Left hindlimb (tissue), 1 donor: ENCODE results near the gene HS2ST1.
"Not testable (repeated sequence)": the region's sequence is repeated elsewhere in the genome, so short reads cannot be mapped to it uniquely, and the experiment has no call there.

Experiments used
- DNase-seq: peaks from one replicate; pipeline ENCODE4 v3.0.0-alpha.2; 2018

Gene HS2ST1

DNA sequence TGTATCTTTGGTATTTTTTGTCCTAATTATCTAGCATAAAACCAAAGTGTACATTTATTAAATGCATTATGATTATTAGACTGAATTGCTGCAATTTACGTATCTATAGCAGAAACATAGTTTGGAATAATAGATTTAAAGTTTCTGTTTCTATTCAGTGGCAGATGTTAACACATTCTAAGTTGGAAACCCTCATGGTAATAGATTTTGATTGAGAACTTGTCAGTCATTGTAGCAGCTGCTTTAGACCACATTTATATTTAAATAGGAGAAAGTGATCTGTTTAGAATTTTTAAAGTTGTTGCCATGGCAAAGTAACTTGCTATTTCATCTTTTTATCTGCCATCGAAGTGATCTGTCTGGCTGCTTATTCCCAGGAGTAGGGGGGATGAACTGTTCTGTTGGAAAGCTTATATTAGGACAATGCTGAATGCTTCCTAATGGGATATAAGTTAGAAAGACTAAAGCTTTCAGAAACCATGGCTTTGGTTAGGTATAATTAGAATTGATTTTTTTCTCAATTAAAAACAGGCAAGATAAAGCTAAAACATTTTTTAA is 61.6 kb downstream of the HS2ST1 start:
- no peak for DNase-seq

DNA sequence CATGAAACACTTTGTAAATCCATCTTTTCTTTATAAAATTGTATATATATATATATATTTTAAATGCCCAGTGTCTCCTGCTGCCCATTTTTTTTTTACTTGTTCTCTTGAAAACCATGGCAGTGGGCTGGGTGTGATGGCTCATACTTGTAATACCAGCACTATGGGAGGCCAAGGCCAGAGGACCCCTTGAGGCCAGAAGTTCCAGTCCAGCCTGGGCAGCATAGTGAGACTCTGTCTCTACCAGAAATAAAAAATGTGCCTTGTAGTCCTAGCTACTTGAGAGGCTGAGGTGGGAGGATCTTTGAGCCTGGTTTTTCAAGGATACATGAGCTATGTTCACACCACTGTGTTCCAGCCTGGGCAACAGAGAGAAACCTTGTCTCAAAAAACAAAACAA is 62.2 kb downstream of the HS2ST1 start:
- no peak for DNase-seq

DNA sequence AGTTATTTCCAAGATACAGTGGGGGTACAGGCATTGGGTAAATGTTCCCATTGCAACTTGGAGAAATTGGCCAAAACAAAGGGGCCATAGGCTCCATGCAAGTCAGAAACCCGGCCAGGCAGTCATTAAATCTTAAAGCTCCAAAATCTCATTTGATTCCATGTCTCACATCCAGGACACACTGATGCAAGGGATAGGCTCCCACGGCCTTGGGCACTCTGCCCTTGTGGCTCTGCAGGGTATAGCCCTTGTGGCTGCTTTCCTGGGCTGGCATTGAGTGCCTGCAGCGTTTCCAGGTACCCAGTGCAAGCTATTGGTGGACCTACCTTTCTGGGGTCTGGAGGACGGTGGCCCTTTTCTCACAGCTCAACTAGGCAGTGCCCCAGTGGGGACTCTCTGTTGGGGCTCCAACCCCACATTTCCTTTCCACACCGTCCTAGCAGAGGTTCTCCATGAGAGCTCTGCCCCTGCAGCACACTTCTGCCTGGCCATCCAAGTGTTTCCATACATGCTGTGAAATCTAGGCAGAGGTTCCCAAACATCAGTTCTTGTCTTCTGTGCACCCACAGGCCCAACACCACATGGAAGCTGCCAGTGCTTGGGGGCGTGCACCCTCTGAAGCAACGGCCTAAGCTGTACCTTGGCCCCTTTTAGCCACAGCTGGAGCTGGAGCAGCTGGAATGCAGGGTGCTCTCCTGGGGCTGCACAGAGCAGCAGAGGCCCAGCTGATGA is 67.2 kb downstream of the HS2ST1 start:
- DNase-seq, result no peak

DNA sequence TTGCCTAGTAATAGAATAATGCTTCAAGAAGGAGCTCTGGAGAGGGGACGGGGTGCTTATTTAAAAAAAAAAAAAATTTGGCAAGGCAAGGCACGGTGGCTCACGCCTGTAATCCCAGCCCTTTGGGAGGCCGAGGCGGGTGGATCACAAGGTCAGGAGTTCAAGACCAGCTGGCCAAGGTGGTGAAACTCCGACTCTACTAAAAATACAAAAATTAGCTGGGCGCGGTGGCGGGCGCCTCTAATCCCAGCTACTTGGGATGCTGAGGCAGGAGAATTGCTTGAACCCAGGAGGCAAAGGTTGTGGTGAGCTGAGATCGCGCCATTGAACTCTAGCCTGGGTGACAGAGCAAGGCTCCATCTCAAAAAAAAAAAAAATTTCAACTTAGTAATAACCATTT is 69.2 kb downstream of the HS2ST1 start:
- DNase-seq, result not testable (repeated sequence)

DNA sequence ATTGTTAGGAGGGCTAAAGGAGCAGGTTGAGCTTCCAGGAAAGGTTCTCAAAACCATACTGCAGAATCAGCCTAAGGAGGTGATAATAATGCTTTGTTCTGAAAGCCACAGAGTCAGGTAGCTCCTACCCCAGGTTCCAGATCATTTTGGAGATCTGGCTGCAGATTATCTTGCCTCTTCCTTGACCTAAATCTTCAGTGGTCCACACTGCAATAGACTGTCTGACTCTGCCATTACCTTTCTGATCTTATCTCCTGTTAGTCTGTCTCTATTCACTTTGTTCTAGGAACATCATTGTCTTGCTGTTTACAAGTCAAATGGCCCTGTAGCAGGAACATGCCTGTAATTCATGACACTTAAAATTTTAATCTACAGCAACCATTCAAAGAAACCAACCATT is 73.0 kb downstream of the HS2ST1 start:
- DNase-seq, result no peak

DNA sequence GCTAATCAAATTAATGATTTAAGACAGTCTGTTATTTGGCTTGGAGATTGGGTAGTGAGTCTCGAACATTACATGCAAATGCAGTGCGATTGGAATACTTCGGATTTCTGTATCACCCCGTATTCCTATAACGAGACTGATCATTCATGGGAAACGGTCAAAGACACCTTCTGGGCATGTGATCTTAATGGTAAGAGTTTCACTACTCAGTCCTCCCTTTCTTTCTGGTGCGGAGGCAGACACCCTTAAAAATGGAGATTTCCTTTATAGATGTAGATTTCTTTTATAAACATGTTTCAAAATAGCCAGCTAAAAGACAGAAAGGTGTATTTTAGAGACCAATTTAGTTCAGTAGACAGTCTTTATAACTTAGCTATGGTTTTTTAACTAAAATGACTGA is 74.4 kb downstream of the HS2ST1 start:
- DNase-seq, result no peak

DNA sequence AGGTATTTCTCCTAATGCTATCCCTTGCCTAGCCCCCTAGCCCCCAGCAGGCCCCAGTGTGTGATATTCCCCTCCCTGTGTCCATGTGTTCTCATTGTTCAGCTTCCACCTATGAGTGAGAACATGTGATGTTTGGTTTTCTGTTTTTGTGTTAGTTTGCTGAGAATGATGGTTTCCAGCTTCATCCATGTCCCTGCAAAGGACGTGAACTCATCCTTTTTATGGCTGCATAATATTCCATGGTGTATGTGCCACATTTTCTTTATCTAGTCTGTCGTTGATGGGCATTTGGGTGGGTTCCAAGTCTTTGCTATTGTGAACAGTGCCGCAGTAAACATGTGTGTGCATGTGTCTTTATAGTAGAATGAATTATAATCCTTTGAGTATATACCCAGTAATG is 75.3 kb downstream of the HS2ST1 start:
- not testable (repeated sequence) for DNase-seq

DNA sequence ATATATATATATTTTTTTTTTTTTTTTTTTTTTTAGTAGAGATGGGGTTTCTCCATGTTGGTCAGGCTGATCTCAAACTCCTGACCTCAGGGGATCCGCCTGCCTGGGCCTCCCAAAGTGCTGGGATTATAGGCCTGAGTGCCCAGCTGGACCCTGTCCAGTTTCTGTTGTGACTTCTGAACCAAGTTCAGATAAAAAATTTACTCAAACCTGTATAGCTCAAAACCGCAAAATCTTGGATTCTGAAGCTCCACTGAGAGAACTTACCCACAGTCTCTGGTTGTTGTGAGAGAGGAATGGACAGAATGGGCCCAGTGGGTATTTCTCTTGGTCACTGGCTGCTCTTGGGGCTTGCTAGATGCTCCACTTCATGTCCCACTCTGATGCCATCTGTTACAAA is 76.4 kb downstream of the HS2ST1 start:
- DNase-seq, result no peak

DNA sequence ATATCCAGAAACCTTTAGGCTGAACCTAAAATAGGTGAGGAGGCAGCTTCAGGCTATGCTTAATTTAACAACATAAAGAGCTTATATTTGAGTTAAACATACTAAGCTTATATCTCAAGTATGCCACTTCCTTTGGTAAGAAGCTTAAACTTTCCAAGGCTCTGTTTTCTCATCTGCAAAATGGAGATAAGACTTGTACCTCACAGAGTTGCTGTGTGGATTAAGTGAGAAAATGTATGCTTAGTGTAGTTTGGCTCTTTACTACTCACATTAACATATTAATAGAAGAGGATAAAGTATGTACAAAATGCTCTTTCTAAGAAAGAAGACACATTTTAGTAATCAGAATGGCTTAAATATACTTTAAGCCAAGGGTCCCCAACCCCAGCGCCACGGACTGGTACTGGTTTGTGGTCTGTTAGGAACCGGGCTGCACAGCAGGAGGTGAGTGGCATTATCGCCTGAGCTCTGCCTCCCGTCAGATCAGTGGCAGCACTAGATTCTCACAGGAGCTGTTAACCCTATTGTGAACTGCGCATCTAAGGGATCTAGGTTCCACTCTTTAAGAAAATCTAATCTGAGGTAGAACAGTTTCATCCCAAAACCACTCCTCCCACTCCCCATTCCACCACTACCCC is 77.2 kb downstream of the HS2ST1 start:
- no peak for DNase-seq

DNA sequence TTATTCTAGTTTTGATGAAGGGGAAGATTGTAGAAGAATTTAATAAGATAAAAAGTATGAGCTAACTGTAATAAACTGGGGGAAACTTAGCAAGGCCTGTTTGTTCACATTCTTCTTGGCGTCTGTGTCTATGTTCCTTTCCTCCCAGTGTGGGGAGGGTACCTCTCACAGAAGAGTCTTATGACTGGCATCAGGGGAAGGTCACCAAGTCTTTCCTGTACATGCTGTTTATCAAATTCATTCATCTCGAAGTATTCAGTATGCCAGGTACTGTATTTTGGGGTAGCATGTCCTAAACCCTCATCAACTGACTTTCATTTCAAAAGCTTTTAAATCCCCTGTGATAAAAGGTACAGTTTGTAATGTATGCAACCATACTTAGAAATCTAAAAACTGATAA is 78.4 kb downstream of the HS2ST1 start:
- no peak for DNase-seq

DNA sequence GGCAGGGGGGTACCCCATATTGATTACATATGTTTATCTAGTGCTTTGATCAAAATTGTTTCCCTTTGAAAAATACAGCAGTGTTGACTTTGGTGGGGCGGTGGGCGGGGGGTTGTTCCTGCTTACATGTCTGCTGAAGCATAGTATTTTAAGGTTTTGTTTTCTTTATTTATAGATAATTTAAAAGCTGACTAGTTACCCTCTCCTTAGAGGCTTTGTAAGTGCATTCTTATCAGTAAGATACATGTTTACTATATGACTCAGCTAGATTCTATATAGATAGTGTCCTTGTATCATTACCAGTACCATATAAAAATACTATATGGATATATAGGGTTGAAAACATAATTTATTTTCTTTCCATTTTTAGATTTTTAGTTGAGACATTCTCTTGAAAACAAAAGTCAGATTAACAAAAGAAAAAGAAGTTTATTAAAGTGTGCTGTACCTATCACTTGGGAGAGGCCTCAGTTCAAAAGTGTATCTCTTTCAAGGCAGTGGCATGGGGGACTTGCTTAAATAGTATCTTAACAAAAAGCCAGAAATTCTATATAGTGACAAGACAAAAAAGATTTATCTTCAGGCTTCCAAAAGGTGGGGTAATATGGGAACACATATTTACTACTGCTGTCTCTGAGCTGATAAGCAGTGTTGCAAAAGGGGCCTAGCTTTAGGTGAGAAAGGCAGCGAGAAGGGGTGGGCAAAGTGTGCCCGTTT is 79.0 kb downstream of the HS2ST1 start:
- DNase-seq, result no peak

DNA sequence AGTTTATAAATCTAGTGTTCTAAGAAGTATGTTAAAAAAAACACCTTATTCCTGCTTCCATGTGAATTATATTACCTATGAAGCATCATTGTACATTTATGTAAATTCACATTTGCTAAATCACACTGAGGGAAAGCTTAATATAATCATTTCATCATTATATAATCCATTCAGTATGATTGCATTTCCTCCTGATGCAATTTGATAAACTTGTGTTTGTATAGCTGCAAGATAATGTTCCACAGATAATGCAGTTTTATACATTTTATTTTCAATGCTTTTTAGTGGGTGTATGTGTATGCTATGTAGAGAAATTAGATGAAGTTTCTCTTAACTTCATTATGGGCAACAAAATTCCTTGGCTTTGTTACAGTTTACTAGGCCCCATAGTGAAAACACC is 79.6 kb downstream of the HS2ST1 start:
- no peak for DNase-seq

DNA sequence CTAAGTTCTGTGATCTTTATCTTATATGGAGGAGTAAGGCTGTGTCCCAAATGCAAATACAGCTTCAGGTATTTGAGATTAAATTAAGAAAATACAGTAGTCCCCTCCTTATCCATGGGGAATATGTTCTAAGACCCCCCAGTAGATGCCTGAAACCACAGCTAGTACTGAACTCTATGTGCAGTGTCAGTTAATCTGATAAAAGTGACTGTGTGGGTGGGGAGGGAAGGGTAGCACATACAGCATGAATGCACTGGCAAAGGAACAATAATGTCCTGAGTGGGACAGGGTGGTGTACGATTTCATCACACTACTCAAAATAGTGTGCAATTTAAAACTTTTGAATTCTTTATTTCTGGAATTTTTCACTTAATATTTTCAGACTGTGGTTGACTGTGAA is 83.1 kb downstream of the HS2ST1 start:
- DNase-seq, result no peak

DNA sequence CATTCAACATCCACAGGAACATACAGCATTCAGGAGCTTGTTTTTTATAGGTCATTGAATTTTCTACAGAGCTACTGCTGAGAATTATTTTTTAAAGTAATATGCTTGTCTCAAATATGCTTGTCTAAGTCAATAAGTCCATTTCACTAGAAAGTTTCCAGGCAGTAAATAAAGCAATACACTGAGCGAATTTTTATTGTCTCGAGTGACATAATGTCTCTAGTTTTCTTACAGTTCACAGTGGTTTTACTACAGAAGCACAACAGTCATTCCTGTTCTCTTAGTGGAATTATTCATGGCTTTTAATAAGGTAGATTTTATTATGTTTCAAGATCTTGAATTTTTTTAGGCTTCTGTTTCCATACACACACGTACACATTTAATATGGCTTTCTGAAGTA is 83.8 kb downstream of the HS2ST1 start:
- DNase-seq, result no peak

DNA sequence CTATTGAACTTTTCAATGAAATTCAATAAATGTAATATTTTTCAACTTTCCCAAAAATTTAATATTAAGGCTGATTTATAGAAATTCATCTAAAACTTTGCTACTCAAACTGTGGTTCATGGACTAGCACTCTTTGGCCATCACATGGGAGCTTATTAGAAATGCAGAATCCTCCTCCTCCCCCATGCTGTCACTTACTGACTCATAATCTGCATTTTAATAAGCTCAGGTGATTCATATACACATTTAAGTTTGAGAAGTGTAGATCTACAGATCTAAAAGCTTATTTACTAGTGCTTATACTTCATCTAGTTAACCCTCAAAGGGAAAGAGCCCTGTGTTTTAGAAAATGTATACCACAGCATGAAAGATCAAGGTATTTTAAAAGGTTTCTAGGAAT is 84.3 kb downstream of the HS2ST1 start:
- no peak for DNase-seq

DNA sequence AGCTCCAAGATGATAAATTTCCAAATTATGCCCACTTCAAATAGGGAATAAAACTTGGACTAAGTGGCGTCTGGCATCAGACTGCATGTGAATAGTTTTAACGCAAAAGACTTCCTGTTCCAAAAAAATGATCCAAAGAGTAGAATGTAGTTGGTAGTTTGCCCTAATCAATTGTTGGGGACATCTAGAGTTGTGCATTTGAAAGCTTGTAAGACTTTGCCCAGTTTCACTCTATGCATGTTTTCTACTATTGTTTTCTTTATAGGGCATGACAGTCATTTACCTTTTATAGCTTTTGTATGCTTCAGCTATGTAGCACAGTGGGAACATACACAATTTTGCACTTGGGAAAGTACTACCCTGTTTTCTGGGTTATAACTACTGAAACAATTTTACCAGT is 86.0 kb downstream of the HS2ST1 start:
- no peak for DNase-seq

DNA sequence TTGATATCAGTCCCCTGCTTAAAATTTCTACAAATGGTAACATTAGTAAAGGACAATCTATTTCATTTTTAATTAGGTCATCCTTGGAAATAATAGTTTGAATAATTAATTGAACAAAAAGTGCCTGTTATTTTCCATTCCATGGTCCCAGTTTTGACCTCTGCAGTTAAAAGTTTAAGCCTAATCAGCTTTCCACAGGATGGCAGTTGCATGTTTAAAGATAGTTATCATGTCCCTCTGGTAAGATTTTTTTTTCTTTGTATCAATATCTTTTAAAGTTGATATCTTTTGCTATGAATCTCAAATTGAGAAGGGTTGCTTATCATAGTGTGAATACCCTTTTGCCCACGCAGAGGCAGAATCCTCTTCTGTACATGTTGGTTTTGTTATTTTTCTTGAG is 90.4 kb downstream of the HS2ST1 start:
- no peak for DNase-seq

DNA sequence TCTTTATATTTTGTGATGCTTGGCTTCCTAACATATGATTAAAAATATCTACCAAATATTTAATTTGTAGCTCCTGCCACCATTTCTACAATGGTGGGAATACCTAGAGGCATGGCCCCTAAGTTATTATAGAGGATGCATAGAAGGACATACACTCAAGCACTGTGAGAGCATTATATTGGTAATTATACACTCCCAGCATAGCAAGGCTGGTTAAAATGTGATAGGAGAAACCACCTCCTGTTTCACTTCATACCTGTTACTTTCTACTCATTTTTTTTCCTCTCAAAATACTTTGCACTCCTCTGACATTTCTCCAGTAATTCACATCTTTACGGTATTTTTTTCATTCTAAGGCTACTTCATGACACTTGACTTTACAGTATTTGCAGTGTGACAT is 92.9 kb downstream of the HS2ST1 start:
- no peak for DNase-seq

DNA sequence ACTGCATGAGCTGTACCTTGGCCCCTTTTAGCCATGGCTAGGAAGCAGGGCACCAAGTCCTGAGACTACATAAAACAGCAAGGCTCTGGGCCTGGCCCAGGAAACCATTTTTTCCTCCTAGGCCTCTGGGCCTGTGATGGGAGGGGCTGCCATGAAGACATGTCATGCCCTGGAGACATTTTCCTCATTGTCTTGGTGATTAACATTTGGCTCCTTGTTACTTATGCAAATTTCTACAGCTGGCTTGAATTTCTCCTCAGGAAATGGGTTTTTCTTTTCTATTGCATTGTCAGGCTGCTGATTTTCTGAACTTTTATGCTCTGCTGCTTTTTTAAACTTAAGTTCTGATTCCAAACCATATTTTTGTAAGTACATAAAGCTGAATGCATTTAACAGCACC is 99.0 kb downstream of the HS2ST1 start:
- DNase-seq, result not testable (repeated sequence)

DNA sequence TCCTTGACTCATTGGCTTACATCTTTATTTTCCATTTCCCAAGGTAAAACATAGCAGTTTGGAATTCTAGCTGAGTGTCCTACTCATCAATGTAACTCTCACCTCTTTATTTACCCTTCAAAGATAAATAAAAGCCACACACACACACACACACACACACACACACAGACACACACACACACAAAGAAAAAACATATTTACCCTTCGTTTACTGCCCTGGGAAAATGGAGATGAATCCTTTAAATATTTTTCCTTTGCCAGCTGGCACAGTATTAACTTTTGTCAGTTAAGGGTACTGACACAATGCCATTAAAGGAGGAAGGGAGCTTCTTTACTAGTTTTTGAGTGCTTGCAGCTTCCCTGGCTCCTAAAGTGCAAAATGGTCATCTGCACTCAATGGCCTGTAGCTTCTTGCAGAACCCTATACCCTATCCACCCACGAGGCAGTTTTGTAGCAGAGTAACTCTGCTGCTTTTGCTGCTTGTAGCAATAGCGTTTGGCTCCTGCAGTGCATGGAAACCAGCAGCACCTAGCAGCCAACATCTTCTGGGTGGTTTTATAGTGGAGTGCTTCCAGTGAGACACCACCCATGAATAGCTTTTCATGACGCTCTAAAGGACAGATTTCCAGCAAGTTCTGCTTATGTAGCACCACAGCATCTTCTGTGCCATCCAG is 103.7 kb downstream of the HS2ST1 start:
- DNase-seq, result no peak

DNA sequence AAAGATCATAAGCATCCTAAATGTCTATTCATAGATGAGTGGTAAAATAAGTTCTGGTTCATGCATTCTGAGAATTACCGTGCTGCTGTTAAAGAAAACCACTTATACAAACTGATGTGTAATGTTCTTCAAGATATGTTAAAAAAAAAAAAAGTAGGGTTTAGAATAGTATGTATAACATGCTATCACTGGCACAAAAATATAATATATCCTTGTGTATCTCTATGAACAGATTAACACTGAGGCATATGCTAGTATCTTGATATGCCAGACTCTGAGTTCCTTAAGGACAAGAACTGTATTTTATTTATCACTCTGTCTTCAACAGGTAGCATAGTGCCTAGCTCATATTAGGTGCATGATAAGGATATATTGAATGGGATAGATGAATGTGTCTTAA is 108.9 kb downstream of the HS2ST1 start:
- DNase-seq, result no peak

DNA sequence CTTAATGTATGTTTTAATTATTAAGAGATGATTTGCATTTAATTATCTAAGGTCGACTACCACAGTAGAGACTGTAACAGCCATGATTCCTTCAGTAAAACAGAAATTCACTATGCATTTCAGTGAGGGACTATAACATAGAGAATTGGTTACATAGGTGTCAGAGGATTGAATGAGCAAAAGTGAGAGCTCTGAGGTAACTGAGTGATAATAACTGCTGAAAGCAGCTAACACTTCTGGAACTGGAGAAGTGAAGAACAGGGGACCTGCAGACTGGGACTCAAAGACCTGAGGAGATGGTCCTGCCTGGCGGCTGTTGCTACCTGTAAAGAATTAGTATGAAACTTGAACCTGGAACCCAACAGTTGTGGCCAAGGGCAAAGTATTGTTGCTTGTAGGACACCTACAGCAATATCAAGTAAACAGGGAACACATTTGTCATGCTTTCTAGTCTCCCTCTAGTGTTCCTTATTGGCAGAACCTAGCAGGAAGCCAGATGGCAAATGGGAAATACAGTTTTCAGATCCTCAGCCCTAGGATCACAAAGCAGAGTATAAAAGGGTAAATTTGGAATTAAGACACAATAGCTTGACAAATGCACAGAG is 110.6 kb downstream of the HS2ST1 start:
- no peak for DNase-seq

DNA sequence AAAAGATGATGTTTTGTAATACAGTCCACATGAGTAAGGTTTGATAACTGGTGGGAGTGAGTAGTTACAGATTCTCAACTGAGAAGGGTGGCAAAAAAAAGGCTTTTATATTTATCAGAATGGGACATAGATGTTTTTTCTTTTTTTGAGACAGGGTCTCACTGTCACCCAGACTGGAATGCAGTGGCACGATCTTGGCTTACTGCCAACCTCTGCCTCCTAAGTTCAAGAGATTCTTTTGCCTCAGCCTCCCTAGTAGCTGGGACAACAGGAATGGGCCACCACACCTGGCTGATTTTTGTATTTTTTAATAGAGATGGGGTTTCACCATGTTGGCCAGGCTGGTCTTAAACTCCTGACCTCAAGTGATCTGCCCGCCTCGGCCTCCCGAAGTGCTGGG is 113.1 kb downstream of the HS2ST1 start:
- DNase-seq, result not testable (repeated sequence)
